Measurements from ENCODE around the gene CIRBP.

CIRBP gene

DNA sequence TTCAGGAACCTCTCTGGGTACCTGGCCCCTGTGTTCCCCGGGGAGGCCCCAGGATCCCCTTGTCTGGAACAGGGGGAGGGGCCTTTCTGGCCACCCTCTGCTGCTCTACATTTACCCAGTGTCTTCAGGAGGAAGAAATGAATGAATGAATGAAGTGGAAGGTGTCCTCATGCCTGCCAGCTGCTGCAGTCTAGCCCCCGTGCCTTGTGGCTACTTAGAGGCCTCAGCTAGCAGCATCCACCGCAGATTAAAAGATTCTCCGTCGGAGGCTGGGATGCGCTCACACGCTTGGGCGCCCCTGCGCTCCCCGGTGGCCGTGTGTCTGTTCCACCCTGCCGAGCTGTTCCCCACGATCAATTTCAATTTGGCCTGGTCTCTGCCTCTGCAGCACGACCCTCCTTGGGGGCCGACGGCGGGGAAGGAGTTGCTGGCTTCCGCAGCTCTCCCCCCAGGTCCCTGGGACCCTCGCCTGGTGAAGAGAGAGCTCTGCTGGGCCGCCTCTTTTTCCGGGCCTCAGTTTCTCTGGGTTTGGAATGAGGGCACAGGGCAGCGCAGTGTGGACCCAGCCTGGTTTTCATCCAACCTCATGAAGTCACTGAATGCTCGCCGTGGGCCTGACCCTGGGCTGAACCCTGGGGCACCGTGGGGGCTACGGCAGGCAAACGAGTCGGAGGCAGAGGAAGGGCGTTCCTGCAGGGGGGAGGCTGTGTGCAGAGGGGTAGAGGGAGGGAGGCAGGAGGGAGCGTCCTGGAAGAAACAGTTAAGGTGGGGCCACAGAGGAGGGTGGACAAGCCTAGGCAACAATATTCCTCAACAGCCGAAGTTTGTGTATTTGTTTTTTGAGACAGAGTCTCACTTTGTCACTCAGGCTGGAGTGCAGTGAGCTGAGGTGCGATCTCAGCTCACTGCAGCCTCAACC lies 44.8 kb downstream of the CIRBP start:
- no peak overlapping the region for H3K4me3 ChIP-seq (ENCODE audit: low read depth, low read length)
- no peak for DNase-seq (ENCODE audit: low read depth)
- TF ChIP-seq, protein P1, sequence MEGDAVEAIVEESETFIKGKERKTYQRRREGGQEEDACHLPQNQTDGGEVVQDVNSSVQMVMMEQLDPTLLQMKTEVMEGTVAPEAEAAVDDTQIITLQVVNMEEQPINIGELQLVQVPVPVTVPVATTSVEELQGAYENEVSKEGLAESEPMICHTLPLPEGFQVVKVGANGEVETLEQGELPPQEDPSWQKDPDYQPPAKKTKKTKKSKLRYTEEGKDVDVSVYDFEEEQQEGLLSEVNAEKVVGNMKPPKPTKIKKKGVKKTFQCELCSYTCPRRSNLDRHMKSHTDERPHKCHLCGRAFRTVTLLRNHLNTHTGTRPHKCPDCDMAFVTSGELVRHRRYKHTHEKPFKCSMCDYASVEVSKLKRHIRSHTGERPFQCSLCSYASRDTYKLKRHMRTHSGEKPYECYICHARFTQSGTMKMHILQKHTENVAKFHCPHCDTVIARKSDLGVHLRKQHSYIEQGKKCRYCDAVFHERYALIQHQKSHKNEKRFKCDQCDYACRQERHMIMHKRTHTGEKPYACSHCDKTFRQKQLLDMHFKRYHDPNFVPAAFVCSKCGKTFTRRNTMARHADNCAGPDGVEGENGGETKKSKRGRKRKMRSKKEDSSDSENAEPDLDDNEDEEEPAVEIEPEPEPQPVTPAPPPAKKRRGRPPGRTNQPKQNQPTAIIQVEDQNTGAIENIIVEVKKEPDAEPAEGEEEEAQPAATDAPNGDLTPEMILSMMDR (IDR thresholded peaks at IDR 0.05; ENCODE audit: low read depth, low read length) = no peak
- TF ChIP-seq POLR2A (IDR thresholded peaks at IDR 0.05; ENCODE audit: extremely low read depth, insufficient read length) (no peak), MYC (IDR thresholded peaks at IDR 0.05; ENCODE audit: low read depth, low read length) (no peak)
- TF ChIP-seq, protein P2, sequence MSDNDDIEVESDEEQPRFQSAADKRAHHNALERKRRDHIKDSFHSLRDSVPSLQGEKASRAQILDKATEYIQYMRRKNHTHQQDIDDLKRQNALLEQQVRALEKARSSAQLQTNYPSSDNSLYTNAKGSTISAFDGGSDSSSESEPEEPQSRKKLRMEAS (IDR thresholded peaks at IDR 0.05; ENCODE audit: low read depth, low read length) = no peak

DNA sequence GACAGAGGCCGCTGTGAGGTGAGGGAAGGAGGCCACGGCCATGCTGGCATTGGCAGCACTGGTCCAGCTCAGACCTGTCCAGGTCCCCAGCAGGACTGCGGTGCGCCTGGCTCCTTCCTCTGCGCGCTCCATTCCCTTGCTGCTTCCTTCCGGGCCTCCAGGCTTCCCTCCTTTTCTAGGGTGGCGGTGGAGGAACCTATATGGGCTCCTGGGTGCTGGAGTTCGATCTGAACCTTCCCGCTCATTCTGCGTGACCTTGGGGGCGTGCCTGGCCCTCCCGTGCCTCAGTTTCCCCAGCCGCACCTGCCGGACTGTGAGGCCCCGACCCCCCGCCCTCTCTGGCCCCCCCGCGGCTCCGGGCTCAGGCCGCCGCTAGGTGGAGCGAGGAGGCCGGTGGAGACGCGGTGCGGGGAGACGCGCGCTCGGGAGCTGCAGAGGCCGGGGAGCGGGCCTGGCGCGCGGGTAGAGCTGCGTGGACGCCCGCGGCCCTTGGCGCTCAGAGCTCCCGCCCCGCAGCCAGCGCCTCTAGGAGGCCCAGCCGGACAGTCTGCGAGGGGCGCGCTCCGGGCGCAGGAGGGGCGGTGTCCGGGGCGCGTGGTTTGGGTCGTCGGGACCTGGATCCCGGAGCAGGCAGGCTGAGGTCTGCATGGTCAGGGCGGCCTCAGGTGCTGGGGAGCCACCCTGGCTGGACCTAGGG lies 46.5 kb downstream of the CIRBP start:
- no peak overlapping the region for H3K4me3 ChIP-seq (ENCODE audit: low read depth, low read length)
- TF ChIP-seq POLR2A (IDR thresholded peaks at IDR 0.05; ENCODE audit: extremely low read depth, insufficient read length) (no peak), MYC (IDR thresholded peaks at IDR 0.05; ENCODE audit: low read depth, low read length) (no peak)
- TF ChIP-seq, protein P2 (IDR thresholded peaks at IDR 0.05; ENCODE audit: low read depth, low read length) = no peak
- TF ChIP-seq, protein P1 (IDR thresholded peaks at IDR 0.05; ENCODE audit: low read depth, low read length) = no peak
- DNase-seq (ENCODE audit: low read depth) = peak; percentile 49

DNA sequence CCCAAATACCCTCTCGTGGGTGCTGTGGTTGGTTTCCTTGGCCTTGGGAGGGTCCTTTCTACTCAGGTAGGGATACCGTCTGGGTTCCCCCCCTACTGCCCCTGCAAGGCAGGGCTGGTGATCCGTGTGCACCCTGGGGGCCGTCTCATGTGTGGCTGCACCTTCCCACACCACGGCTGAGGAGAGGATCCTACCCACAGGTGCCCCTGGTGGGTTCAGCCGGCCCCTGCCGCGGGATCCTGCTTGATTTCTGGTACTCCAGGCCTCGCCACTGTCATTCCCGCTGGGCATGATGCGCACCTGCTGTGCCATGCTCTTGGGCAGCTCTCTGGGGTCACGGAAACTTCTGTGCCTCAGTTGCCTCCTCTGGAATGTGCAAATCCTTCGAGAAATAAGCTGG lies 47.3 kb downstream of the CIRBP start:
- TF ChIP-seq MYC (IDR thresholded peaks at IDR 0.05; ENCODE audit: low read depth, low read length) (no peak), POLR2A (IDR thresholded peaks at IDR 0.05; ENCODE audit: extremely low read depth, insufficient read length) (no peak)
- TF ChIP-seq, protein P1 (IDR thresholded peaks at IDR 0.05; ENCODE audit: low read depth, low read length) = no peak
- TF ChIP-seq, protein P2 (IDR thresholded peaks at IDR 0.05; ENCODE audit: low read depth, low read length) = no peak
- no peak overlapping the region for H3K4me3 ChIP-seq (ENCODE audit: low read depth, low read length)
- DNase-seq (ENCODE audit: low read depth) = no peak

DNA sequence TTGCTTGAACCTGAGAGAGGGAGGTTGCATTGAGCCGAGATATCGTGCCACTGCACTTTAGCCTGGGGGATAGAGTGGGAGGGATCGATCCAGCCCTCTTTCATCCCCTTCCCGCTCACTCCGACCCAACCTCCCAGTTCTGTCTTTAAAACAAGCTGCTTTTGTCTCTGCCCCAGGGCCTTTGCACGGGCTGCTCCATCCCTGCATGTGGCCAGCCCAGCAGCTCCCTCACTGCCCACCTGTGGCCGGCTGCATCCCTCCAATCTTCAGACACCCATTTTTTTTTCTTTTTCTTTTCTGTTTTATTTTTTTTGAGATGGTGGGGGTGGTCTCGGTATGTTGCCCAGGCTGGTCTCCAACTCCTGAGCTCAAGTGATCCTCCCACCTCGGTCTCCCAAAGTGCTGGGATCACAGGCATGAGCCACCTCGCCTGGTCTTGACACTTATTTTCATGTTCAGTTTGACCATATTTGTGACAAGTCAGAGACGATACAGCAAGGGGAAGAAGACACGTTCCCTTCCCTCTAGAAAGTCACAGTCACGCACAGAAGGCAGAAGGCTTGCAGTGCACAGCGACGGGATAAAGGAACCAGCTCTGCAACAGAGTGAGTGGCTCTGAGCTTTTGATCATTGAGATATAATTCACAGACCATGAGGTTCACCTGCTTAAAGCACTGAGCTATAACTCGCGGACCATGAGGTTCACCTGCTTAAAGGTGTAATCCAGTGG lies 48.3 kb downstream of the CIRBP start:
- no peak overlapping the region for H3K4me3 ChIP-seq (ENCODE audit: low read depth, low read length)
- DNase-seq (ENCODE audit: low read depth) = no peak

More for the DNA sequence above, 48.3 kb downstream of the CIRBP start:
- TF ChIP-seq, protein P1 (IDR thresholded peaks at IDR 0.05; ENCODE audit: low read depth, low read length) = no peak
- no peak for TF ChIP-seq MYC (IDR thresholded peaks at IDR 0.05; ENCODE audit: low read depth, low read length)
- no peak for TF ChIP-seq POLR2A (IDR thresholded peaks at IDR 0.05; ENCODE audit: extremely low read depth, insufficient read length)
- TF ChIP-seq, protein P2 (IDR thresholded peaks at IDR 0.05; ENCODE audit: low read depth, low read length) = no peak
